A549 (cell line): ENCODE results near the gene CLMN. TPM values are rescaled to one million over a fixed set of nuclear protein-coding genes. Genes with fewer than 3 reads are reported as not detected.
A peak's percentile ranks its signal among the peaks of the same experiment; 100 is the strongest.

Experiments
- ATAC-seq, 2 experiments: fragments of 200-7000 bp in 1 of 2; fragments of >200 bp in 1 of 2; cut with Nextera tagmentation in 1 of 2; cut with Tn5 transposase in 1 of 2; 3 replicates each; pipeline versions ENCODE4 v1.8.0 to v1.9.1; 2018 to 2020; ENCODE audit warnings: mild to moderate bottlenecking in 1 of 2, moderate library complexity in 1 of 2
- CTCF ChIA-PET: fragments of 300-600 bp; sonication (Branson Sonifier 250); formaldehyde crosslinking; extraction: SDS; loops from one replicate; lab custom pipeline; 2021; ENCODE audit warnings: antibody characterized with exemption, inconsistent platforms; lab: Yijun Ruan, JAX
- POLR2A ChIA-PET: fragments of 350-600 bp; formaldehyde crosslinking; extraction: SDS; loops from one replicate; lab custom pipeline; 2021; ENCODE audit warnings: antibody characterized with exemption, inconsistent platforms; lab: Yijun Ruan, JAX
- DNase-seq, 2 experiments: peaks; one replicate each; pipeline versions ENCODE4 v3.0.0 to v3.0.0-alpha.2; 2011 to 2016; ENCODE audit warnings: low read depth in 1 of 2, low spot score in 1 of 2
- FAIRE-seq: peaks from 2 replicates; lab custom pipeline; 2011; peaks lifted over from hg19 to GRCh38; lab: Jason Lieb, UNC
- H3K27ac ChIP-seq, 2 experiments: fragments of >200 bp; sonication (Bioruptor Twin); formaldehyde crosslinking; 3 replicates each; pipeline ENCODE4 v1.5.1; 2016 to 2017
- H3K4me1 ChIP-seq: fragments of >200 bp; sonication (Bioruptor Twin); formaldehyde crosslinking; 3 replicates; pipeline ENCODE4 v1.6.1; 2016
- H3K4me2 ChIP-seq: fragments of >200 bp; sonication (Bioruptor Twin); formaldehyde crosslinking; 3 replicates; pipeline ENCODE4 v1.6.1; 2016
- H3K4me3 ChIP-seq: fragments of >200 bp; sonication (Bioruptor Twin); formaldehyde crosslinking; 3 replicates; pipeline ENCODE4 v1.5.1; 2016
- H3K9me3 ChIP-seq: fragments of >200 bp; sonication (Bioruptor Twin); formaldehyde crosslinking; 3 replicates; pipeline ENCODE4 v1.6.1; 2016
- CBX2 ChIP-seq: fragments of 200-600 bp; sonication (generic); IDR thresholded peaks from 2 replicates; pipeline ENCODE4 v1.6.1; 2016; ENCODE audit warnings: low read depth, mild to moderate bottlenecking, borderline replicate concordance
- E2F6 ChIP-seq: IDR thresholded peaks from 2 replicates; pipeline ENCODE4 v1.6.1; 2012; ENCODE audit warnings: low read depth, borderline replicate concordance
- EHF ChIP-seq: fragments of 250-450 bp; sonication (Bioruptor Pico); IDR thresholded peaks from 2 replicates; pipeline ENCODE4 v1.5.0; 2020; ENCODE audit warnings: mild to moderate bottlenecking
- EHMT2 ChIP-seq: fragments of 200-600 bp; sonication (generic); IDR thresholded peaks from 2 replicates; pipeline ENCODE4 v1.6.1; 2016; ENCODE audit warnings: antibody characterized with exemption, low read depth, mild to moderate bottlenecking, moderate library complexity
- ELK1 ChIP-seq: fragments of 150-350 bp; IDR thresholded peaks from 2 replicates; pipeline ENCODE4 v1.6.1; 2014; ENCODE audit warnings: low read depth, mild to moderate bottlenecking, low read length
- FOSB ChIP-seq: fragments of 250-450 bp; sonication (Bioruptor Pico); IDR thresholded peaks from 2 replicates; pipeline ENCODE4 v1.5.0; 2020; ENCODE audit warnings: mild to moderate bottlenecking, moderate library complexity
- FOSL2 ChIP-seq, 2 experiments: fragments of 450-650 bp in 1 of 2; fragments of >200 bp in 1 of 2; sonication (Bioruptor Twin) in 1 of 2; formaldehyde crosslinking; IDR thresholded peaks; 2 replicates each; pipeline versions ENCODE4 v1.5.0 to v1.6.1; 2016 to 2020; ENCODE audit warnings: mild to moderate bottlenecking in 1 of 2, moderate library complexity in 1 of 2
- FOXS1 ChIP-seq: fragments of 250-450 bp; sonication (Bioruptor Pico); IDR thresholded peaks from 2 replicates; pipeline ENCODE4 v1.5.0; 2020; ENCODE audit warnings: mild to moderate bottlenecking, moderate library complexity
- GATA3 ChIP-seq: IDR thresholded peaks from 2 replicates; pipeline ENCODE4 v1.6.1; 2012; ENCODE audit warnings: borderline replicate concordance
- JUN ChIP-seq, 2 experiments: fragments of >200 bp; sonication (Bioruptor Twin); formaldehyde crosslinking; IDR thresholded peaks; 2 replicates in 1 of 2; 3 replicates in 1 of 2; pipeline ENCODE4 v1.6.1; 2016 to 2017
- KDM1A ChIP-seq: fragments of 200-600 bp; sonication (generic); IDR thresholded peaks from 2 replicates; pipeline ENCODE4 v1.6.1; 2016; ENCODE audit warnings: low read depth, mild to moderate bottlenecking
- MAFK ChIP-seq: fragments of 450-650 bp; IDR thresholded peaks from 2 replicates; pipeline ENCODE4 v1.6.1; 2014; ENCODE audit not compliant: partially characterized antibody
- NPAS2 ChIP-seq: fragments of 250-450 bp; sonication (Bioruptor Pico); IDR thresholded peaks from 2 replicates; pipeline ENCODE4 v1.8.0; 2022; ENCODE audit warnings: mild to moderate bottlenecking, moderate library complexity, borderline replicate concordance
- POLR2A ChIP-seq: IDR thresholded peaks from 2 replicates; pipeline ENCODE4 v1.6.1; 2012; ENCODE audit warnings: mild to moderate bottlenecking, low read length
- POLR2AphosphoS2 ChIP-seq: conservative IDR thresholded peaks from 2 replicates; pipeline ENCODE4 v1.6.1; 2012; ENCODE audit warnings: low read length, improper control_type of control experiment, inconsistent platforms
- RAD21 ChIP-seq, 2 experiments: fragments of >200 bp in 1 of 2; sonication (Bioruptor Twin) in 1 of 2; formaldehyde crosslinking in 1 of 2; IDR thresholded peaks in 1 of 2; conservative IDR thresholded peaks in 1 of 2; 2 replicates in 1 of 2; 3 replicates in 1 of 2; pipeline ENCODE4 v1.6.1; 2012 to 2018; ENCODE audit warnings: inconsistent platforms in 1 of 2
- RARB ChIP-seq: fragments of 250-450 bp; sonication (Bioruptor Pico); IDR thresholded peaks from 2 replicates; pipeline ENCODE4 v1.8.0; 2021; ENCODE audit warnings: mild to moderate bottlenecking, moderate library complexity
- RNF2 ChIP-seq: fragments of 200-600 bp; sonication (generic); IDR thresholded peaks from 2 replicates; pipeline ENCODE4 v1.6.1; 2016; ENCODE audit warnings: low read depth, mild to moderate bottlenecking, antibody characterized with exemption, moderate library complexity, borderline replicate concordance
- SMC3 ChIP-seq: fragments of >200 bp; sonication (Bioruptor Twin); formaldehyde crosslinking; IDR thresholded peaks from 3 replicates; pipeline ENCODE4 v1.6.1; 2018; ENCODE audit warnings: inconsistent platforms
- TFCP2L1 ChIP-seq: fragments of 250-450 bp; sonication (Bioruptor Pico); IDR thresholded peaks from 2 replicates; pipeline ENCODE4 v1.5.0; 2021; ENCODE audit warnings: mild to moderate bottlenecking
- ZFP36 ChIP-seq: fragments of 450-650 bp; IDR thresholded peaks from 2 replicates; pipeline ENCODE4 v1.6.1; 2014; ENCODE audit warnings: borderline replicate concordance; ENCODE audit not compliant: partially characterized antibody
- ZNF302 ChIP-seq: fragments of 250-450 bp; sonication (Bioruptor Pico); IDR thresholded peaks from 2 replicates; pipeline ENCODE4 v1.9.0; 2021; ENCODE audit warnings: inconsistent platforms, mild to moderate bottlenecking, moderate library complexity
- WGBS: methylation state at CpG from one replicate; pipeline ENCODE4 v1.1.6; 2017; ENCODE audit errors: missing lambda C conversion rate; 5-methylcytosine and 5-hydroxymethylcytosine counted together
- polyA plus RNA-seq, 4 experiments: library from polyadenylated mRNA; depleted of rRNA in 3 of 4; stranded (reverse); fragments of >200 nt; fragmentation: RNase III in 1 of 4; extraction: RNeasy Plus Mini Kit Qiagen cat#74134 plus additional on column Dnase treatment in 1 of 4; gene quantifications; 2 replicates in 3 of 4; 3 replicates in 1 of 4; pipeline ENCODE4 v1.2.3, GENCODE V29; 2011 to 2017
- TF ChIP-seq, protein P1 (sequence below): IDR thresholded peaks from 2 replicates; pipeline ENCODE4 v1.6.1; 2012

The CLMN gene
- polyA plus RNA-seq, 2 of the 4 experiments (the other 2 are of a cell fraction), result 2.9 to 10.6 TPM

- POLR2A ChIA-PET, result no interaction called here
- DNase-seq, result no peak
- CTCF ChIA-PET, result interaction anchor here (0.6 kb wide), 1 partner anchor 1207 kb away, joined by 3 read pairs; no protein-coding TSS in a partner anchor
Measured at GRCh38 chr14:95137804-95138167, 181.9 kb downstream of the CLMN start.

DNA sequence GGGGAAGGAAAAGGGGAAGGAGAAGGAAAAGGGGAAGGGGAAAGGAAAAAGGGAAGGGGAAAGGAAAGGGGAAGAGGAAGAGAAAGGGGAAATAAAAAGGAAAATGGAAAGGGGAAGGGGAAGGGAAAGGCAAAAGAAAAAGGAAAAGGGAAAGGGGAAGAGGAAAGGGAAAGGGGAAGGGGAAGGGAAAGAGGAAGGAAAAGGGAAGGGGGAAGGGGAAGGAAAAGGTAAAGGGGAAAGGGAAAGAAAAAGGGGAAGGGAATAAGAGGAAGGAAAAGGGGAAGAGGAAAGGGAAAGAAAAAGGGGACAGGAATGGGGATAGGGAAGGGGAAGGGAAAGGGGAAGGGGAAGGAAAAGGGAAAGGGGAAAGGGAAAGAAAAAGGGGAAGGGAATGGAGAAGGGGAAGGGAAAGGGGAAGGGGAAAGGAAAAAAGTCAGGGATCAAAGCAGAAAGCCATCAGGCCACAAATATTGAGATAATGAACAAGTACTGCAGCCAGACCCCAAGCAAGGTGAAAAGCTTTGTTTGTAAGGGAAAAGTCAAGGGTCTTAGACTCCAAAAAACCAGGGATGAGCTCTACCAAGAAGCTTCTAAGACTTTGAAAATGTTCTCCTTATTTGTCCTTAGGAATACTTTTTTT is 182.4 kb downstream of the CLMN start:
- no peak overlapping the region for H3K4me2 ChIP-seq
- CTCF ChIA-PET, result interaction anchor here (0.6 kb wide), 1 partner anchor 1207 kb away, joined by 3 read pairs; no protein-coding TSS in a partner anchor
- no peak for FAIRE-seq
- H3K27ac ChIP-seq, result peak overlapping the region in 1 of 2 experiments; percentile 6; a peak in 1 of 6 replicates
- H3K9me3 ChIP-seq, result no peaks in the 10 kb centered on the region
- H3K4me3 ChIP-seq, result no peak overlapping the region
- POLR2A ChIA-PET, result no interaction called here
- DNase-seq, result no peak
- no peak for ATAC-seq
- peaks cover 40% of the 10 kb centered on the region; the same call in 2 of the 3 replicates for H3K4me1 ChIP-seq
- no peak for TF ChIP-seq CBX2
- TF ChIP-seq FOSB (CRISPR knock-in tag), result no peak
- no peak for TF ChIP-seq EHF (CRISPR knock-in tag)
- no peak for TF ChIP-seq JUN (IDR thresholded peaks at IDR 0.05)
- no peak for TF ChIP-seq ZNF302 (CRISPR knock-in tag)
- no peak for TF ChIP-seq ELK1
- TF ChIP-seq RNF2, result no peak
- TF ChIP-seq, all 56 proteins: peak for 0

More at GRCh38 chr14:95137804-95138167, 181.9 kb downstream of the CLMN start:
- peak overlapping the region; percentile 23; the same call in 1 of the 3 replicates for H3K4me2 ChIP-seq
- H3K4me1 ChIP-seq, result peaks cover 40% of the 10 kb centered on the region; the same call in 2 of the 3 replicates
- H3K4me3 ChIP-seq, result no peak overlapping the region
- TF ChIP-seq TFCP2L1 (CRISPR knock-in tag) (no peak), FOXS1 (CRISPR knock-in tag) (no peak), FOSL2 (IDR thresholded peaks at IDR 0.05) (no peak), FOSL2 (CRISPR knock-in tag; IDR thresholded peaks at IDR 0.05) (no peak), EHF (CRISPR knock-in tag) (no peak), KDM1A (no peak), MAFK (no peak), GATA3 (no peak), POLR2AphosphoS2 (no peak), RAD21 (conservative IDR thresholded peaks at IDR 0.05 in 1 of 2, IDR thresholded peaks at IDR 0.05 in 1 of 2) (no peak), ZFP36 (no peak), POLR2A (no peak), E2F6 (no peak), FOSB (CRISPR knock-in tag) (no peak), RARB (CRISPR knock-in tag) (no peak), EHMT2 (no peak), ELK1 (no peak)
- FAIRE-seq (no peak), ATAC-seq (no peak)
- 75% methylated on average over 5 of the region's 5 CpGs for WGBS
- H3K27ac ChIP-seq, result peak overlapping the region in 1 of 2 experiments; percentile 6; a peak in 1 of 6 replicates
- no peaks in the 10 kb centered on the region for H3K9me3 ChIP-seq

GRCh38 chr14:95136631-95137030 is 183.1 kb downstream of the CLMN start:
- FAIRE-seq, result no peak
- H3K27ac ChIP-seq, result no peak overlapping the region
- no peak for DNase-seq
- POLR2A ChIA-PET, result no interaction called here
- TF ChIP-seq EHMT2 (no peak), POLR2AphosphoS2 (no peak), NPAS2 (CRISPR knock-in tag) (no peak), ELK1 (no peak), SMC3 (no peak)
- TF ChIP-seq, protein P1, sequence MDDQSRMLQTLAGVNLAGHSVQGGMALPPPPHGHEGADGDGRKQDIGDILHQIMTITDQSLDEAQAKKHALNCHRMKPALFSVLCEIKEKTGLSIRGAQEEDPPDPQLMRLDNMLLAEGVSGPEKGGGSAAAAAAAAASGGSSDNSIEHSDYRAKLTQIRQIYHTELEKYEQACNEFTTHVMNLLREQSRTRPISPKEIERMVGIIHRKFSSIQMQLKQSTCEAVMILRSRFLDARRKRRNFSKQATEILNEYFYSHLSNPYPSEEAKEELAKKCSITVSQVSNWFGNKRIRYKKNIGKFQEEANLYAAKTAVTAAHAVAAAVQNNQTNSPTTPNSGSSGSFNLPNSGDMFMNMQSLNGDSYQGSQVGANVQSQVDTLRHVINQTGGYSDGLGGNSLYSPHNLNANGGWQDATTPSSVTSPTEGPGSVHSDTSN, result no peak
- H3K4me1 ChIP-seq, result peaks cover 37% of the 10 kb centered on the region; the same call in 2 of the 3 replicates
- H3K4me2 ChIP-seq, result no peak overlapping the region
- WGBS, result 95% methylated on average over 1 of the region's 1 CpG
- no peak for ATAC-seq
- H3K4me3 ChIP-seq, result no peak overlapping the region
- CTCF ChIA-PET, result no interaction called here
- H3K9me3 ChIP-seq, result no peaks in the 10 kb centered on the region
